Endothelial cell of umbilical vein (primary cell): ENCODE data around the gene LRP1B. TPM values are rescaled to one million over a fixed set of nuclear protein-coding genes. Genes with fewer than 3 reads are reported as not detected.

ENCODE experiments used
- BruUV-seq: library from RNA; stranded (reverse); fragments of 400-500 nt; replicated peaks from 2 replicates; lab custom pipeline; 2021; lab: Mats Ljungman, UMichigan
- CTCF ChIA-PET: fragments of 300-600, 350-600 bp; sonication (Branson Sonifier 250); formaldehyde crosslinking; loops from one replicate; lab custom pipeline; 2021; ENCODE audit warnings: antibody characterized with exemption, inconsistent platforms; lab: Charles Lee
- POLR2A ChIA-PET: fragments of 300-600, 350-600 bp; sonication (Branson Sonifier 250); formaldehyde crosslinking; loops from one replicate; lab custom pipeline; 2021; ENCODE audit warnings: antibody characterized with exemption, inconsistent platforms; lab: Charles Lee
- DNase-seq: peaks from one replicate; pipeline ENCODE4 v3.0.0-alpha.2; 2011; ENCODE audit warnings: low read depth, low spot score
- FAIRE-seq: peaks from 2 replicates; lab custom pipeline; 2011; peaks lifted over from hg19 to GRCh38; lab: Jason Lieb, UNC
- H2AFZ ChIP-seq: 2 replicates; pipeline ENCODE4 v1.6.0; 2012; ENCODE audit warnings: low read depth, low read length, control low read depth, inconsistent platforms
- H3K27ac ChIP-seq: 2 replicates; pipeline ENCODE4 v1.5.1; 2011; ENCODE audit warnings: low read depth, mild to moderate bottlenecking, control low read depth, low read length, moderate library complexity; ENCODE audit not compliant: insufficient read depth
- H3K27me3 ChIP-seq, 2 experiments: 2 replicates each; pipeline versions ENCODE4 v1.6.0 to v1.6.1; 2011; ENCODE audit warnings: low read length in 2 of 2, mixed read lengths in 1 of 2; ENCODE audit not compliant: control insufficient read depth in 2 of 2, insufficient read depth in 2 of 2
- H3K36me3 ChIP-seq, 2 experiments: 2 replicates in 1 of 2; 3 replicates in 1 of 2; pipeline ENCODE4 v1.5.1; 2011; ENCODE audit warnings: low read length in 2 of 2, mild to moderate bottlenecking in 1 of 2, moderate library complexity in 1 of 2; ENCODE audit not compliant: control insufficient read depth in 2 of 2, insufficient read depth in 2 of 2; ENCODE audit errors: extremely low read depth in 1 of 2
- H3K4me1 ChIP-seq: 3 replicates; pipeline ENCODE4 v1.5.1; 2011; ENCODE audit warnings: mild to moderate bottlenecking, low read length; ENCODE audit not compliant: control insufficient read depth, insufficient read depth; ENCODE audit errors: extremely low read depth
- H3K4me2 ChIP-seq: 2 replicates; pipeline ENCODE4 v1.6.1; 2011; ENCODE audit warnings: low read length, control low read depth, mixed read lengths; ENCODE audit not compliant: insufficient read depth
- H3K4me3 ChIP-seq, 3 experiments: fragments of 200-600 bp in 1 of 3; sonication (generic), shearing (Covaris generic) in 1 of 3; replicated peaks in 1 of 3; 2 replicates each; pipeline ENCODE4 v1.5.1; 2011 to 2016; ENCODE audit warnings: control low read depth in 3 of 3, low read length in 3 of 3, mild to moderate bottlenecking in 2 of 3, inconsistent platforms in 1 of 3, low read depth in 1 of 3, moderate library complexity in 1 of 3; ENCODE audit not compliant: insufficient read depth in 1 of 3
- H3K79me2 ChIP-seq: 2 replicates; pipeline ENCODE4 v1.6.0; 2012; ENCODE audit warnings: low read length, inconsistent platforms; ENCODE audit not compliant: control insufficient read depth, insufficient read depth
- H3K9ac ChIP-seq: replicated peaks from 2 replicates; pipeline ENCODE3; 2011; ENCODE audit warnings: low read length, control low read depth; ENCODE audit not compliant: insufficient read depth; ENCODE audit errors: extremely low read depth
- H3K9me1 ChIP-seq: replicated peaks from 3 replicates; pipeline ENCODE4 v1.6.0; 2011; ENCODE audit warnings: mild to moderate bottlenecking, low read length; ENCODE audit not compliant: control insufficient read depth, insufficient read depth; ENCODE audit errors: extremely low read depth
- H3K9me3 ChIP-seq: replicated peaks from 2 replicates; pipeline ENCODE4 v1.5.1; 2012; ENCODE audit warnings: low read length, inconsistent platforms; ENCODE audit not compliant: control insufficient read depth, insufficient read depth
- H4K20me1 ChIP-seq: replicated peaks from 2 replicates; pipeline ENCODE3; 2011; ENCODE audit warnings: mild to moderate bottlenecking, low read length; ENCODE audit not compliant: control insufficient read depth, insufficient read depth; ENCODE audit errors: extremely low read depth
- CTCF ChIP-seq, 2 donors: IDR thresholded peaks; 1 replicate in 1 of 2; 2 replicates in 1 of 2; pipeline ENCODE4 v1.5.1; 2011; ENCODE audit warnings: low read length in 2 of 2, mild to moderate bottlenecking in 2 of 2, moderate library complexity in 2 of 2, control low read depth in 1 of 2, inconsistent platforms in 1 of 2, low read depth in 1 of 2; ENCODE audit not compliant: insufficient read depth in 1 of 2; ENCODE audit errors: extremely low read depth in 1 of 2
- EZH2 ChIP-seq: IDR thresholded peaks from 2 replicates; pipeline ENCODE4 v1.6.1; 2012; ENCODE audit warnings: borderline replicate concordance, low read depth, mild to moderate bottlenecking, moderate library complexity, low read length, inconsistent platforms; ENCODE audit not compliant: severe bottlenecking
- FOS ChIP-seq: IDR thresholded peaks from 2 replicates; pipeline ENCODE4 v1.6.1; 2011; ENCODE audit warnings: mild to moderate bottlenecking, low read length, moderate library complexity, borderline replicate concordance; ENCODE audit not compliant: insufficient read depth
- GATA2 ChIP-seq: IDR thresholded peaks from 2 replicates; pipeline ENCODE4 v1.7.0; 2011; ENCODE audit warnings: low read depth, mild to moderate bottlenecking, moderate library complexity, mixed read lengths, low read length; ENCODE audit not compliant: insufficient read length, insufficient read depth
- JUN ChIP-seq: IDR thresholded peaks from 2 replicates; pipeline ENCODE4 v1.6.1; 2011; ENCODE audit warnings: borderline replicate concordance, low read depth; ENCODE audit not compliant: insufficient read length, insufficient read depth
- MAX ChIP-seq: IDR thresholded peaks from 2 replicates; pipeline ENCODE4 v1.6.1; 2011; ENCODE audit not compliant: insufficient read depth, insufficient read length
- MYC ChIP-seq: IDR thresholded peaks from one replicate; pipeline ENCODE4 v1.6.1; 2011; ENCODE audit warnings: mild to moderate bottlenecking, low read depth, low read length
- POLR2A ChIP-seq: IDR thresholded peaks from 2 replicates; pipeline ENCODE4 v1.6.1; 2012; ENCODE audit warnings: low read depth, mild to moderate bottlenecking, control low read depth, low read length
- POLR2AphosphoS5 ChIP-seq: IDR thresholded peaks from 2 replicates; pipeline ENCODE4 v1.6.1; 2012; ENCODE audit warnings: low read depth, mild to moderate bottlenecking, control low read depth, low read length, moderate library complexity; ENCODE audit not compliant: insufficient read depth
- dilution Hi-C: fragments of 300-500 bp; cut with MboI; formaldehyde crosslinking; loops from one replicate; pipeline ENCODE4 v1.15.0; 2019; ENCODE audit warnings: low sequenced_read_pairs; ENCODE audit not compliant: extremely low pct_ligation_motif_present
- intact Hi-C: fragments of 100-400 bp; cut with micrococcal nuclease; formaldehyde crosslinking; loops from one replicate; pipeline ENCODE4 v1.10.0; 2022
- polyA plus RNA-seq, 4 experiments: library from polyadenylated mRNA; depleted of rRNA in 3 of 4; stranded (reverse) in 3 of 4; unstranded in 1 of 4; fragments of >200 nt; gene quantifications; 2 replicates each; pipeline versions ENCODE4 v1.2.1 to v1.2.3, GENCODE V29; 2011 to 2012; ENCODE audit warnings: missing spikeins in 1 of 4
- total RNA-seq: library from RNA; stranded (reverse); gene quantifications from 2 replicates; pipeline ENCODE4 v1.2.3, GENCODE V29; 2021

The LRP1B gene
- total and polyA plus RNA-seq, 2 donors (not counting 3 experiments of a cell fraction or from before 2014, with no cell fraction given), result 0.03 to 0.07 TPM

GRCh38 chr2:140529706-140530105, 1601.1 kb downstream of the LRP1B start:
- CTCF ChIA-PET, result interaction anchor here (0.7 to 1.0 kb wide), 2 partner anchors 23 to 334 kb away, joined by 3 read pairs; no protein-coding TSS in a partner anchor
- no peaks in the 10 kb centered on the region for H3K9me1 ChIP-seq
- no TSS peak for BruUV-seq

More at GRCh38 chr2:140529706-140530105, 1601.1 kb downstream of the LRP1B start:
- Histone ChIP-seq H2AFZ (no peak overlapping the region), H3K9ac (no peak overlapping the region), H3K36me3 (no peaks in the 10 kb centered on the region), H4K20me1 (no peaks in the 10 kb centered on the region), H3K27ac (no peak overlapping the region), H3K27me3 (no peaks in the 10 kb centered on the region), H3K4me2 (no peak overlapping the region), H3K79me2 (no peaks in the 10 kb centered on the region), H3K9me3 (no peaks in the 10 kb centered on the region), H3K4me1 (no peaks in the 10 kb centered on the region), H3K4me3 (no peak overlapping the region)
- POLR2A ChIA-PET, result no interaction called here
- intact Hi-C loops, result no loop called here
- DNase-seq (no peak), FAIRE-seq (no peak)
- dilution Hi-C loops, result no loop called here
- TF ChIP-seq CTCF (IDR thresholded peaks at IDR 0.05; ENCODE audit: extremely low read depth in 1 of 2, insufficient read depth in 1 of 2, low read depth in 1 of 2, low read length in 2 of 2) (no peak), GATA2 (no peak), POLR2A (no peak), EZH2 (no peak), POLR2AphosphoS5 (no peak), JUN (no peak), FOS (no peak), MYC (no peak), MAX (no peak)
